Liver (tissue), 9 donors: ENCODE results near the gene ODC1. TPM values are rescaled to one million over a fixed set of nuclear protein-coding genes. Genes with fewer than 3 reads are reported as not detected.

Experiments
- DNase-seq: peaks from one replicate; pipeline ENCODE4 v3.0.0-alpha.2; 2017; ENCODE audit warnings: low spot score
- H3K27ac ChIP-seq, 2 donors: one replicate each; pipeline ENCODE4 v1.7.0; 2013; ENCODE audit warnings: inconsistent platforms in 2 of 2, low read length in 2 of 2, control low read depth in 1 of 2, low read depth in 1 of 2, mild to moderate bottlenecking in 1 of 2
- H3K27me3 ChIP-seq, 4 donors: one replicate each; pipeline versions ENCODE4 v1.6.1 to v1.7.0; 2013; ENCODE audit warnings: low read length in 3 of 4, inconsistent platforms in 1 of 4, mild to moderate bottlenecking in 1 of 4, moderate library complexity in 1 of 4; ENCODE audit not compliant: control insufficient read depth in 4 of 4, insufficient read depth in 4 of 4
- H3K36me3 ChIP-seq, 4 donors: one replicate each; pipeline versions ENCODE4 v1.6.1 to v1.7.0; 2013; ENCODE audit warnings: low read length in 3 of 4, mild to moderate bottlenecking in 3 of 4, low read depth in 1 of 4, moderate library complexity in 1 of 4; ENCODE audit not compliant: control insufficient read depth in 4 of 4, insufficient read depth in 3 of 4
- H3K4me1 ChIP-seq, 4 donors: one replicate each; pipeline versions ENCODE4 v1.6.1 to v1.7.0; 2013; ENCODE audit warnings: low read length in 3 of 4, mild to moderate bottlenecking in 3 of 4, moderate library complexity in 1 of 4; ENCODE audit not compliant: control insufficient read depth in 4 of 4, insufficient read depth in 4 of 4
- H3K4me3 ChIP-seq, 3 donors: one replicate each; pipeline versions ENCODE4 v1.6.1 to v1.7.0; 2013; ENCODE audit warnings: low read length in 3 of 3, control low read depth in 1 of 3, low read depth in 1 of 3, mild to moderate bottlenecking in 1 of 3
- H3K9ac ChIP-seq, 2 donors: one replicate each; pipeline ENCODE4 v1.7.0; 2013; ENCODE audit warnings: low read length in 2 of 2, mild to moderate bottlenecking in 2 of 2, moderate library complexity in 2 of 2, control low read depth in 1 of 2, low read depth in 1 of 2
- H3K9me3 ChIP-seq, 4 donors: one replicate each; pipeline versions ENCODE4 v1.6.1 to v1.7.0; 2013; ENCODE audit warnings: low read length in 3 of 4; ENCODE audit not compliant: control insufficient read depth in 4 of 4
- CTCF ChIP-seq: fragments of 150-350 bp; IDR thresholded peaks from 2 replicates; pipeline ENCODE4 v1.5.1; 2017; ENCODE audit warnings: improper control_type of control experiment, low read depth, low read length; ENCODE audit not compliant: missing input control
- EGR1 ChIP-seq, 2 donors: IDR thresholded peaks; 2 replicates each; pipeline ENCODE4 v1.6.1; 2016 to 2018; ENCODE audit warnings: antibody characterized with exemption in 2 of 2, low read depth in 2 of 2
- FOXA1 ChIP-seq: IDR thresholded peaks from 2 replicates; pipeline ENCODE4 v1.6.1; 2016; ENCODE audit warnings: antibody characterized with exemption
- FOXA2 ChIP-seq: IDR thresholded peaks from 2 replicates; pipeline ENCODE4 v1.6.1; 2016; ENCODE audit warnings: antibody characterized with exemption
- GABPA ChIP-seq, 2 donors: IDR thresholded peaks in 1 of 2; conservative IDR thresholded peaks in 1 of 2; 2 replicates each; pipeline ENCODE4 v1.6.1; 2016; ENCODE audit warnings: antibody characterized with exemption in 2 of 2, mild to moderate bottlenecking in 1 of 2, moderate library complexity in 1 of 2
- HNF4A ChIP-seq, 2 donors: conservative IDR thresholded peaks; 2 replicates each; pipeline ENCODE4 v1.6.1; 2016; ENCODE audit warnings: antibody characterized with exemption in 2 of 2, mild to moderate bottlenecking in 2 of 2
- HNF4G ChIP-seq: IDR thresholded peaks from 2 replicates; pipeline ENCODE4 v1.6.1; 2016; ENCODE audit warnings: antibody characterized with exemption
- JUND ChIP-seq, 2 donors: IDR thresholded peaks; 2 replicates each; pipeline ENCODE4 v1.6.1; 2016; ENCODE audit warnings: antibody characterized with exemption in 2 of 2
- MAX ChIP-seq: IDR thresholded peaks from 2 replicates; pipeline ENCODE4 v1.6.1; 2016; ENCODE audit warnings: antibody characterized with exemption
- NR2F2 ChIP-seq: IDR thresholded peaks from 2 replicates; pipeline ENCODE4 v1.6.1; 2016; ENCODE audit warnings: antibody characterized with exemption
- RAD21 ChIP-seq, 2 donors: IDR thresholded peaks; 2 replicates each; pipeline ENCODE4 v1.6.1; 2016; ENCODE audit warnings: antibody characterized with exemption in 2 of 2, mild to moderate bottlenecking in 2 of 2
- REST ChIP-seq: IDR thresholded peaks from 2 replicates; pipeline ENCODE4 v1.6.1; 2016; ENCODE audit warnings: antibody characterized with exemption, mild to moderate bottlenecking
- RXRA ChIP-seq, 2 donors: IDR thresholded peaks; 2 replicates each; pipeline ENCODE4 v1.6.1; 2017 to 2018; ENCODE audit warnings: antibody characterized with exemption in 2 of 2, mild to moderate bottlenecking in 1 of 2
- SP1 ChIP-seq: IDR thresholded peaks from 2 replicates; pipeline ENCODE4 v1.6.1; 2018; ENCODE audit warnings: antibody characterized with exemption, mild to moderate bottlenecking
- TAF1 ChIP-seq: conservative IDR thresholded peaks from 2 replicates; pipeline ENCODE4 v1.6.1; 2016; ENCODE audit warnings: antibody characterized with exemption, mild to moderate bottlenecking
- YY1 ChIP-seq: IDR thresholded peaks from 2 replicates; pipeline ENCODE4 v1.6.1; 2016; ENCODE audit warnings: antibody characterized with exemption, mild to moderate bottlenecking
- WGBS: extraction: QIAGEN DNeasy Blood & Tissue Kit; methylation state at CpG from one replicate; pipeline ENCODE4 v1.1.7; 2013; 5-methylcytosine and 5-hydroxymethylcytosine counted together
- polyA plus RNA-seq, 2 donors: library from polyadenylated mRNA; stranded (reverse) in 1 of 2; unstranded in 1 of 2; fragments of 200-250 nt in 1 of 2; fragments of >200 nt in 1 of 2; fragmentation: Nextera tagmentation in 1 of 2; extraction: Ambion mirVana in 1 of 2; gene quantifications; one replicate each; pipeline versions ENCODE4 v1.2.1 to v1.2.3, GENCODE V29; 2013 to 2015
- total RNA-seq, 2 donors: library from RNA; depleted of rRNA; stranded (reverse); fragments of >200 nt; gene quantifications; one replicate each; pipeline ENCODE4 v1.2.3, GENCODE V29; 2014
- TF ChIP-seq, protein P1 (sequence below): IDR thresholded peaks from 2 replicates; pipeline ENCODE4 v1.6.1; 2016; ENCODE audit warnings: antibody characterized with exemption
- TF ChIP-seq, protein P2 (sequence below): IDR thresholded peaks from 2 replicates; pipeline ENCODE4 v1.6.1; 2016; ENCODE audit warnings: antibody characterized with exemption
- donor health status: healthy.
- donor health status: healthy.
- donor health status: healthy.
- donor health status: healthy.
- donor health status: healthy.

The ODC1 gene
- total and polyA plus RNA-seq, 4 donors = 8.3 to 75.8 (median 48.1) TPM

DNA sequence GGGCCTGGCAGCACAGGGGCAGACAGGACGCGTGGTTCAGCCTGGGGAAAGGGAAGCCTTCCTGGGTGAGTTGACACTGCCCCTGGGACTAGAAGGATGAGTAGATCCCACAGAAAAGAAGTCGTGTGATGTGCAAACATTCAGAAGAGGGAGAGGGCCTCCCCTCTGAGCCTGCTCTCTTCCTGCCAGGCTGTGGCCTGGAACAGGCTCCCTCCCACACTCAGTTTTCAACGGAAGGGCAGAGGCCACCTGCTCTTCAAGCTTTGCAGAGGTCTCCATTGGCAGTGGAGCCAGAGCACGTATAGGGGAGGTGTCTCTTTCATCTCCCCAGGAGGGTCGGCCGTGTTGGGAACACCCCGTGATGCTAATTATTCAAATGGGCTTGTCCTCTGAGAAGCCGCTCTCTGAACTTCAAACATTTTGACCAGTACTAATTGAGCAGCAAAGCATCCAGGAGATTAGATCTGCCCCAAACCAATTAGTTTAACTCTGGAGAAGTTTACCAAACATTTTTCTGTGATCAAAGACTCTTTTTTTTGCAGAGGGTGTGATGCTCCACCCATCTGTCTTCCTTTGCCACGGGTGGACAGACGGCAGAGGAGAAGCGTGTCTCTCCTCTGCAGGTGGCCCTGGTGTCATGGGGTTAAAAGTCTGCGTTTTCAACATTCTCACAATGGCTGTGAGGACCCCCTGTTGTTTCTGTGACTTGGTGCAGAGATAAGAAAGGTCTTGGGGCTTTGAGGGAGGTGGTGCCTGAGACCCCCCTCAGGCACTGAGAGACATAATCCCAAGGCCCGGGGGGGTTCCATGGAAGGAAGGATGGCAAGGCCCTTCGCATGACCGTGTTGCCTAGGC, 29.5 kb upstream of the ODC1 start:
- no peak for TF ChIP-seq HNF4A (conservative IDR thresholded peaks at IDR 0.05)
- TF ChIP-seq MAX = no peak
- no peak for TF ChIP-seq REST
- no peak for TF ChIP-seq FOXA2
- TF ChIP-seq, protein P1, sequence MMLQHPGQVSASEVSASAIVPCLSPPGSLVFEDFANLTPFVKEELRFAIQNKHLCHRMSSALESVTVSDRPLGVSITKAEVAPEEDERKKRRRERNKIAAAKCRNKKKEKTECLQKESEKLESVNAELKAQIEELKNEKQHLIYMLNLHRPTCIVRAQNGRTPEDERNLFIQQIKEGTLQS = no peak
- no peak for TF ChIP-seq HNF4G
- TF ChIP-seq JUND (IDR thresholded peaks at IDR 0.05) = no peak
- TF ChIP-seq, protein P2, sequence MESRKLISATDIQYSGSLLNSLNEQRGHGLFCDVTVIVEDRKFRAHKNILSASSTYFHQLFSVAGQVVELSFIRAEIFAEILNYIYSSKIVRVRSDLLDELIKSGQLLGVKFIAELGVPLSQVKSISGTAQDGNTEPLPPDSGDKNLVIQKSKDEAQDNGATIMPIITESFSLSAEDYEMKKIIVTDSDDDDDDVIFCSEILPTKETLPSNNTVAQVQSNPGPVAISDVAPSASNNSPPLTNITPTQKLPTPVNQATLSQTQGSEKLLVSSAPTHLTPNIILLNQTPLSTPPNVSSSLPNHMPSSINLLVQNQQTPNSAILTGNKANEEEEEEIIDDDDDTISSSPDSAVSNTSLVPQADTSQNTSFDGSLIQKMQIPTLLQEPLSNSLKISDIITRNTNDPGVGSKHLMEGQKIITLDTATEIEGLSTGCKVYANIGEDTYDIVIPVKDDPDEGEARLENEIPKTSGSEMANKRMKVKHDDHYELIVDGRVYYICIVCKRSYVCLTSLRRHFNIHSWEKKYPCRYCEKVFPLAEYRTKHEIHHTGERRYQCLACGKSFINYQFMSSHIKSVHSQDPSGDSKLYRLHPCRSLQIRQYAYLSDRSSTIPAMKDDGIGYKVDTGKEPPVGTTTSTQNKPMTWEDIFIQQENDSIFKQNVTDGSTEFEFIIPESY = no peak
- no peak for TF ChIP-seq GABPA (IDR thresholded peaks at IDR 0.05 in 1 of 2, conservative IDR thresholded peaks at IDR 0.05 in 1 of 2)
- TF ChIP-seq RXRA (IDR thresholded peaks at IDR 0.05) = no peak
- no peak for TF ChIP-seq SP1
- TF ChIP-seq EGR1 (IDR thresholded peaks at IDR 0.05; ENCODE audit: low read depth in 2 of 2) = no peak
- TF ChIP-seq YY1 = no peak
- no peak for TF ChIP-seq FOXA1
- no peak for TF ChIP-seq NR2F2
- no peak for TF ChIP-seq TAF1
- TF ChIP-seq RAD21 (IDR thresholded peaks at IDR 0.05) = no peak
- TF ChIP-seq CTCF = no peak
- H3K27me3 ChIP-seq = no peaks in the 10 kb centered on the region
- no peaks in the 10 kb centered on the region for H3K9me3 ChIP-seq
- 76% methylated on average over 16 of the region's 16 CpGs for WGBS
- H3K9ac ChIP-seq = no peak overlapping the region
- H3K27ac ChIP-seq = no peak overlapping the region
- no peaks in the 10 kb centered on the region for H3K36me3 ChIP-seq
- H3K4me3 ChIP-seq = no peak overlapping the region
- peaks cover 0 to 2% (median 0%) of the 10 kb centered on the region in 4 donors for H3K4me1 ChIP-seq
- no peak for DNase-seq
